ENCODE results near the gene CAND1.

CAND1 gene

DNA sequence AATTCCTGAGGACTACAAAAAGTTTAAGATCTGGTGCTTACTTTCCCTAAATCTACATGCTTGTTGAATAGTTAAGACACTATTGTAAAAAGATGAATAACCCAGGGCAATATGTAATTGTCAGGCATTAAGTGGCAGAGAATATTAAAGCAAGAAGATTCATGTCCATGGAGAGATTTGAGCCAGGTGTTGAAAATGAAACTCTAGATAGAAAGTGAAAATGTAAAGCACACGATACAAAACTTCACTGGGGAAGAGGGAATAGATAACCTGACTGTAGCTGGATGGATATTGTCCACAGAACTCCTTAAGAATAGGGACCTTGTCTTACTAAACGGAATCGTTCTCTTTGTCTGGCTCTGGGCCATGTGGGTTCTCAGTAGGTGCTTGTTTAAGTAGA lies 5.0 kb downstream of the CAND1 start:
- TF ChIP-seq, protein P1, sequence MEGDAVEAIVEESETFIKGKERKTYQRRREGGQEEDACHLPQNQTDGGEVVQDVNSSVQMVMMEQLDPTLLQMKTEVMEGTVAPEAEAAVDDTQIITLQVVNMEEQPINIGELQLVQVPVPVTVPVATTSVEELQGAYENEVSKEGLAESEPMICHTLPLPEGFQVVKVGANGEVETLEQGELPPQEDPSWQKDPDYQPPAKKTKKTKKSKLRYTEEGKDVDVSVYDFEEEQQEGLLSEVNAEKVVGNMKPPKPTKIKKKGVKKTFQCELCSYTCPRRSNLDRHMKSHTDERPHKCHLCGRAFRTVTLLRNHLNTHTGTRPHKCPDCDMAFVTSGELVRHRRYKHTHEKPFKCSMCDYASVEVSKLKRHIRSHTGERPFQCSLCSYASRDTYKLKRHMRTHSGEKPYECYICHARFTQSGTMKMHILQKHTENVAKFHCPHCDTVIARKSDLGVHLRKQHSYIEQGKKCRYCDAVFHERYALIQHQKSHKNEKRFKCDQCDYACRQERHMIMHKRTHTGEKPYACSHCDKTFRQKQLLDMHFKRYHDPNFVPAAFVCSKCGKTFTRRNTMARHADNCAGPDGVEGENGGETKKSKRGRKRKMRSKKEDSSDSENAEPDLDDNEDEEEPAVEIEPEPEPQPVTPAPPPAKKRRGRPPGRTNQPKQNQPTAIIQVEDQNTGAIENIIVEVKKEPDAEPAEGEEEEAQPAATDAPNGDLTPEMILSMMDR (IDR thresholded peaks at IDR 0.05; ENCODE audit: insufficient read depth, low read length, poor library complexity, severe bottlenecking) = no peak
- TF ChIP-seq EZH2phosphoT487 (conservative IDR thresholded peaks at IDR 0.05; ENCODE audit: low read length) = no peak
- no peak overlapping the region for H2AFZ ChIP-seq (ENCODE audit: low read depth, low read length, severe bottlenecking)
- peaks cover 61% of the 10 kb centered on the region for H4K20me1 ChIP-seq (ENCODE audit: low read depth, low read length)
- no peak overlapping the region for H3K9ac ChIP-seq (ENCODE audit: low read length)
- H3K36me3 ChIP-seq (ENCODE audit: low read length) = peaks cover 18% of the 10 kb centered on the region; the same call in 1 of the 2 replicates
- H3K4me2 ChIP-seq (ENCODE audit: low read depth, low read length, poor library complexity, severe bottlenecking) = peak overlapping the region; percentile 6
- no peaks in the 10 kb centered on the region for H3F3A ChIP-seq (ENCODE audit: insufficient read depth)
- no peak overlapping the region for H3K4me3 ChIP-seq (ENCODE audit: insufficient read depth, low read length, poor library complexity, severe bottlenecking)
- no peaks in the 10 kb centered on the region for H3K9me3 ChIP-seq (ENCODE audit: insufficient read depth, low read length)
- H3K27me3 ChIP-seq (ENCODE audit: low read length) = no peaks in the 10 kb centered on the region
- H3K9me2 ChIP-seq (replicated peaks; ENCODE audit: insufficient read depth, low read length) = no peaks in the 10 kb centered on the region
- H3K79me2 ChIP-seq (ENCODE audit: insufficient read depth, low read length) = peaks cover 98% of the 10 kb centered on the region
- H3K27ac ChIP-seq (ENCODE audit: low read depth, low read length) = no peak overlapping the region

DNA sequence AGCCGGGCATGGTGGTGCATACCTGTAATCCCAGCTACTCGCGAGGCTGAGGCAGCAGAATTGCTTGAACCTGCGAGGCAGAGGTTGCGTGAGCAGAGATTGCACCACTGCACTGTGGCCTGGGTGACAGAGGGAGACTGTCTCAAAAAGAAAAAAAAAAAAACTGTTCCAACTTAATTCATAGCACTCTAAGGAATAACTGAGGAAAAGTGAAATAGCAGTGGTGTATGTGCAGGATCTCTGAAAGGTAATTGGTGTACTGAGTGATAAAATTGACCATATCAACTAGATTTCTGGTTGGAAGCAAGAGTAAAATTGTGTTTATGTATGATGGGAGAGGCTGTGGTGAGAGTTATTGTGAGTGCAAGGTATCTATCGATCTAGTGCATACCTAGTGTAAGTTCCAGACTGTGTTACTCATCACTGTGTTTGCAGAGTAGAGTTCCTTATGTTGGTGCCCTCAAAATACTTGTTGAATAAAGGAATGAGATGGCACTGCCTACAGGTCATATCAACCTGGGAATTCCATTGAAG lies 6.3 kb downstream of the CAND1 start:
- Histone ChIP-seq H3K27me3 (ENCODE audit: low read length) (no peaks in the 10 kb centered on the region), H3K9me3 (ENCODE audit: insufficient read depth, low read length) (no peaks in the 10 kb centered on the region), H3K36me3 (ENCODE audit: low read length) (peaks cover 18% of the 10 kb centered on the region; the same call in 1 of the 2 replicates), H2AFZ (ENCODE audit: low read depth, low read length, severe bottlenecking) (no peak overlapping the region), H3K9me2 (replicated peaks; ENCODE audit: insufficient read depth, low read length) (no peaks in the 10 kb centered on the region), H3K9ac (ENCODE audit: low read length) (no peak overlapping the region), H3K4me2 (ENCODE audit: low read depth, low read length, poor library complexity, severe bottlenecking) (no peak overlapping the region), H3K79me2 (ENCODE audit: insufficient read depth, low read length) (peaks cover 100% of the 10 kb centered on the region), H3F3A (ENCODE audit: insufficient read depth) (no peaks in the 10 kb centered on the region), H4K20me1 (ENCODE audit: low read depth, low read length) (peaks cover 74% of the 10 kb centered on the region), H3K27ac (ENCODE audit: low read depth, low read length) (no peak overlapping the region), H3K4me3 (ENCODE audit: insufficient read depth, low read length, poor library complexity, severe bottlenecking) (no peak overlapping the region)
- TF ChIP-seq, protein P1 (IDR thresholded peaks at IDR 0.05; ENCODE audit: insufficient read depth, low read length, poor library complexity, severe bottlenecking) = no peak
- TF ChIP-seq EZH2phosphoT487 (conservative IDR thresholded peaks at IDR 0.05; ENCODE audit: low read length) = no peak

DNA sequence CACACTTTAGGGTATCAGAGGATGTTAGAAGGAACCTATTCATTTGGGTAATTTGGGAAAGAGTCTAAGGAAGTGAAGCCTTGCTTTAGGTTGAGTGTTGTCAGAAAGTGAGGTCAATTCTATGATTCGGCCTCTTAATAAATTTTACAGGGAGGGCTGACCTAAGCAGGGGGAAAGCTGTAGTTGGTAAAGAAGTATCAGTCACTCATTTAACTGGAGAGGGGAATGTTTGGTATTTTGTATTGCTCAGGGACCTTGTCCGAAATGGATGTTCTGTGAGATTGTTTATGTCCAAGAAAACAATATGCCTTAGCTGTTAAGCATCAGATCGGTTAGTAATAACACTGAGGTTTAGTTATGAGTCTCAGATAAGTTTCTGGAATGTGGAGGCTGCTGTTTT lies 7.3 kb downstream of the CAND1 start:
- peaks cover 99% of the 10 kb centered on the region for H3K79me2 ChIP-seq (ENCODE audit: insufficient read depth, low read length)
- H3K9me2 ChIP-seq (replicated peaks; ENCODE audit: insufficient read depth, low read length) = no peaks in the 10 kb centered on the region
- no peak overlapping the region for H3K4me3 ChIP-seq (ENCODE audit: insufficient read depth, low read length, poor library complexity, severe bottlenecking)
- H4K20me1 ChIP-seq (ENCODE audit: low read depth, low read length) = peaks cover 69% of the 10 kb centered on the region
- peaks cover 19% of the 10 kb centered on the region; the same call in 1 of the 2 replicates for H3K36me3 ChIP-seq (ENCODE audit: low read length)
- no peak overlapping the region for H3K4me2 ChIP-seq (ENCODE audit: low read depth, low read length, poor library complexity, severe bottlenecking)
- no peaks in the 10 kb centered on the region for H3K9me3 ChIP-seq (ENCODE audit: insufficient read depth, low read length)
- H3K27ac ChIP-seq (ENCODE audit: low read depth, low read length) = no peak overlapping the region
- no peak overlapping the region for H3K9ac ChIP-seq (ENCODE audit: low read length)
- no peak for TF ChIP-seq EZH2phosphoT487 (conservative IDR thresholded peaks at IDR 0.05; ENCODE audit: low read length)
- TF ChIP-seq, protein P1 (IDR thresholded peaks at IDR 0.05; ENCODE audit: insufficient read depth, low read length, poor library complexity, severe bottlenecking) = no peak
- no peak overlapping the region for H2AFZ ChIP-seq (ENCODE audit: low read depth, low read length, severe bottlenecking)
- H3F3A ChIP-seq (ENCODE audit: insufficient read depth) = no peaks in the 10 kb centered on the region
- H3K27me3 ChIP-seq (ENCODE audit: low read length) = no peaks in the 10 kb centered on the region
